Suprapubic skin (tissue), 3 donors: ENCODE results near the gene DPYD.

ENCODE experiments used
- CTCF ChIP-seq, 2 donors: fragments of 200-600 bp in 1 of 2; fragments of 450-650 bp in 1 of 2; sonication (generic) in 1 of 2; IDR thresholded peaks; one replicate each; pipeline ENCODE4 v1.5.1; 2016 to 2019; ENCODE audit warnings: antibody characterized with exemption in 2 of 2, mild to moderate bottlenecking in 1 of 2, moderate library complexity in 1 of 2
- POLR2A ChIP-seq, 2 donors: fragments of 450-650 bp; IDR thresholded peaks; one replicate each; pipeline ENCODE4 v1.6.1; 2017; ENCODE audit warnings: antibody characterized with exemption in 2 of 2, mild to moderate bottlenecking in 2 of 2, moderate library complexity in 2 of 2

- no peak for TF ChIP-seq CTCF (IDR thresholded peaks at IDR 0.05)
- TF ChIP-seq POLR2A (IDR thresholded peaks at IDR 0.05) = no peak
Observed at GRCh38 chr1:97599447-97599846, 321.4 kb downstream of the DPYD start.
